ENCODE data around the gene SIGLEC1. TPM values are rescaled to one million over a fixed set of nuclear protein-coding genes. Genes with fewer than 3 reads are reported as not detected.
A peak's percentile ranks its signal among the peaks of the same experiment; 100 is the strongest.

SIGLEC1 gene
- total and polyA plus RNA-seq, 5 donors from 2014 or later: not detected

DNA sequence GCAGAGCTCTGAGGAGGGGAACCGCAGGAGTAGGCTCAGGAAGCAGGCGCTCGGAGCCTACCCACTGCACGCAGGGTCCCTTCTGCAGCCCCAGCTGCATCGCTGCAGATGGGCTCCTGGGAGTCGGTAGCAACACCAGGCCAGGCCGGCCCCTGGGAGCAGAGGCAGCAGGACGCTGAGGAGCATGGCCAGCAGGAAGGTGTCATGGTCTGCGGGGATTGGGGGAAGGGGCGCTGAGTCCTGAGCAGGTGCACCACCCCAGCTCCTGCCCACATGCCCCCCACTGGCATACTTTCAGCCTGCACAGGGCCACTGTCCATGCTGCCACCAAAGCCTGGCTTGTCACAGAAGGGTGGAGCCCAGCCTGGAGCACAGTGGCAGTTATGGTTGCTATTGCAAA, 41.5 kb downstream of the SIGLEC1 start:
- H3K4me3 Mint-ChIP-seq: no peak overlapping the region
- peaks cover 9% of the 10 kb centered on the region for H3K4me1 ChIP-seq (ENCODE audit: control insufficient read depth, insufficient read depth, low read length, poor library complexity, severe bottlenecking)
- H3K9me3 ChIP-seq (ENCODE audit: control insufficient read depth in 2 of 2, low read length in 2 of 2): no peaks in the 10 kb centered on the region
- peaks cover 0 to 2% (median 0%) of the 10 kb centered on the region in 7 donors for H3K9me3 Mint-ChIP-seq
- no peak overlapping the region for H3K27ac ChIP-seq (ENCODE audit: insufficient read depth, low read length, poor library complexity, severe bottlenecking)
- H3K27me3 Mint-ChIP-seq: peaks cover 35% of the 10 kb centered on the region
- no peaks in the 10 kb centered on the region for H3K36me3 ChIP-seq (ENCODE audit: control insufficient read depth, insufficient read depth, low read length)
- peaks cover 0 to 12% (median 5%) of the 10 kb centered on the region in 4 donors for H3K4me1 Mint-ChIP-seq
- no peak overlapping the region for H3K27ac Mint-ChIP-seq
- no peak overlapping the region for H3K4me3 ChIP-seq (ENCODE audit: low read depth, low read length)
- no peak for DNase-seq
- ATAC-seq (ENCODE audit: low read depth in 2 of 2): no peak
- H3K27me3 ChIP-seq (ENCODE audit: control insufficient read depth, insufficient read depth, low read length): no peaks in the 10 kb centered on the region
- no peaks in the 10 kb centered on the region for H3K36me3 Mint-ChIP-seq

- no peaks in the 10 kb centered on the region for H3K36me3 Mint-ChIP-seq
- H3K4me3 ChIP-seq (ENCODE audit: low read depth, low read length): no peak overlapping the region
- H3K4me1 Mint-ChIP-seq: peaks cover 0 to 16% (median 7%) of the 10 kb centered on the region in 4 donors
- no peak overlapping the region for H3K27ac ChIP-seq (ENCODE audit: insufficient read depth, low read length, poor library complexity, severe bottlenecking)
- no peak for DNase-seq
- H3K9me3 ChIP-seq (ENCODE audit: control insufficient read depth in 2 of 2, low read length in 2 of 2): no peaks in the 10 kb centered on the region
- H3K9me3 Mint-ChIP-seq: peaks cover 0 to 2% (median 0%) of the 10 kb centered on the region in 7 donors
- H3K27ac Mint-ChIP-seq: no peak overlapping the region
- peaks cover 11% of the 10 kb centered on the region for H3K4me1 ChIP-seq (ENCODE audit: control insufficient read depth, insufficient read depth, low read length, poor library complexity, severe bottlenecking)
- ATAC-seq (ENCODE audit: low read depth in 2 of 2): no peak
- peak overlapping the region in 2 of 4 donors; percentile 22 to 47 for H3K4me3 Mint-ChIP-seq
- peaks cover 33% of the 10 kb centered on the region for H3K27me3 Mint-ChIP-seq
- no peaks in the 10 kb centered on the region for H3K36me3 ChIP-seq (ENCODE audit: control insufficient read depth, insufficient read depth, low read length)
- no peaks in the 10 kb centered on the region for H3K27me3 ChIP-seq (ENCODE audit: control insufficient read depth, insufficient read depth, low read length)
Measured at GRCh38 chr20:3670511-3670910, 41.9 kb downstream of the SIGLEC1 start.

DNA sequence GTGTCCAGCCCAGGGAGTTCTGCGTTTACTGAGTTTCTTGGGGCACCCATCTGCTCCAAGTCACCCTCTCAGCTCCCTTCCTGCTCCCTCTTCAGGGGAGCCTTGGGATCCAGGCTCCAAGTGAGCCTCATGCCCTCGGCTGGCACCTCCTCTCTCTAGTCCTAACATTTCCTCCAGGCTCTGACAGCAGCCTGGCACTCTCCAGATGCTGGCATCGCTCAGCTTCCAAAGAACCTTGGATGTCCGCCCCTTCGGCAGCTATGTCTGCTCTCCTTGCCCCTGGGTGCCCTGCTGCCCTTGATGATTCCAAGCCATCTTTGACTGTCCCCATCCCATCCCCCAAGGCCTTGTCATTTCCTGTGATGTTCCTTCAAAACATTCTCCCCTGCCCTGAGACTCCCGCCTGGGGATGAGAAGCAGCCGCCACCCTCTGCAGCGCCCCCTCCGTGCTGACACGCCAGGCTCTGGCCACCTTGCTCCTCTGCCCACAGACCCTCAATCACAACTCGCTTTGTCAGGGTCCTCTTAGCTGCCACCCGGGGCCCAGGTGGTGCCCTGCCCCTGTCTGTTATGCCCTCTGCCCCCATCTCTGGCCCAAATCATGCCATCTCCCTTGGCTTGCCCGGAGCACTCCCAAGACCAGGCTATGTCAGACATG, 42.6 kb downstream of the SIGLEC1 start:
- no peak for DNase-seq
- H3K27ac Mint-ChIP-seq: no peak overlapping the region

DNA sequence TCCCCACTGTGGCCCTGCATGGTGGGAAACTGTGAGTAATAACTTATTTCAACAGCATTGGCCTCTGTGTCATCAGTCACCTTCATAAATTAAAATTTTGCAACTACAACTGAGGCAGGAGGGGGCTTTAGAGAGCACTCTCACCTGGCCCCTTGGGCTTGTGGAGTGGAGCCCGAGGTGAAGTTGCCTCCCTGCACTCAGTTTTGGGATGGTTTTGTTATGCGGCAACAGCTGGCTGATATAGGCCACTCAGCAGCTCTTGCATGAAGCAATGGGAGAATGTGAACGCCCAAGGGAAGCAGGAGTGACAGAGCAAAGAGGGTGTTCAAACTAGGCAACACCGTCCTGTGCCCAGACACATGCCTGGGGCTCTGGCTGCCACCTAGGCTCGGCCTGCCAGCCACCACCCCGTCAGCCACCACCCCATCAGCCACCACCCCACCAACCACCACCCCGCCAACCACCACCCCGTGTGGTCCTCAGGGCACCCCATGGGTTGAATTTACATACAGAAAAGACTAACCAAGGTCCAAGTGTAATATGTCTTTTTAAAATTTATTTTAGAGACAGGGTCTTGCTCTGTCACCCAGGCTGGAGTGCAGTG, 44.9 kb downstream of the SIGLEC1 start:
- H3K4me3 ChIP-seq (ENCODE audit: low read depth, low read length): no peak overlapping the region
- peaks cover 0 to 21% (median 11%) of the 10 kb centered on the region in 4 donors for H3K4me1 Mint-ChIP-seq
- ATAC-seq (ENCODE audit: low read depth in 2 of 2): no peak
- no peaks in the 10 kb centered on the region for H3K9me3 ChIP-seq (ENCODE audit: control insufficient read depth in 2 of 2, low read length in 2 of 2)
- H3K36me3 Mint-ChIP-seq: no peaks in the 10 kb centered on the region
- H3K27me3 ChIP-seq (ENCODE audit: control insufficient read depth, insufficient read depth, low read length): peaks cover 2% of the 10 kb centered on the region
- peaks cover 9% of the 10 kb centered on the region for H3K4me1 ChIP-seq (ENCODE audit: control insufficient read depth, insufficient read depth, low read length, poor library complexity, severe bottlenecking)
- DNase-seq: no peak
- no peaks in the 10 kb centered on the region for H3K36me3 ChIP-seq (ENCODE audit: control insufficient read depth, insufficient read depth, low read length)
- peaks cover 31% of the 10 kb centered on the region for H3K27me3 Mint-ChIP-seq
- H3K27ac ChIP-seq (ENCODE audit: insufficient read depth, low read length, poor library complexity, severe bottlenecking): no peak overlapping the region
- H3K9me3 Mint-ChIP-seq: no peaks in the 10 kb centered on the region
- H3K4me3 Mint-ChIP-seq: no peak overlapping the region
- no peak overlapping the region for H3K27ac Mint-ChIP-seq

More for the DNA sequence above, 42.6 kb downstream of the SIGLEC1 start:
- peaks cover 0 to 2% (median 0%) of the 10 kb centered on the region in 7 donors for H3K9me3 Mint-ChIP-seq
- no peak overlapping the region for H3K4me3 ChIP-seq (ENCODE audit: low read depth, low read length)
- H3K27ac ChIP-seq (ENCODE audit: insufficient read depth, low read length, poor library complexity, severe bottlenecking): no peak overlapping the region
- H3K9me3 ChIP-seq (ENCODE audit: control insufficient read depth in 2 of 2, low read length in 2 of 2): no peaks in the 10 kb centered on the region
- ATAC-seq (ENCODE audit: low read depth in 2 of 2): no peak
- peaks cover 29% of the 10 kb centered on the region for H3K27me3 Mint-ChIP-seq
- peaks cover 11% of the 10 kb centered on the region for H3K4me1 ChIP-seq (ENCODE audit: control insufficient read depth, insufficient read depth, low read length, poor library complexity, severe bottlenecking)
- H3K36me3 Mint-ChIP-seq: no peaks in the 10 kb centered on the region
- no peaks in the 10 kb centered on the region for H3K36me3 ChIP-seq (ENCODE audit: control insufficient read depth, insufficient read depth, low read length)
- no peak overlapping the region for H3K4me3 Mint-ChIP-seq
- peaks cover 0 to 20% (median 11%) of the 10 kb centered on the region in 4 donors for H3K4me1 Mint-ChIP-seq
- no peaks in the 10 kb centered on the region for H3K27me3 ChIP-seq (ENCODE audit: control insufficient read depth, insufficient read depth, low read length)

DNA sequence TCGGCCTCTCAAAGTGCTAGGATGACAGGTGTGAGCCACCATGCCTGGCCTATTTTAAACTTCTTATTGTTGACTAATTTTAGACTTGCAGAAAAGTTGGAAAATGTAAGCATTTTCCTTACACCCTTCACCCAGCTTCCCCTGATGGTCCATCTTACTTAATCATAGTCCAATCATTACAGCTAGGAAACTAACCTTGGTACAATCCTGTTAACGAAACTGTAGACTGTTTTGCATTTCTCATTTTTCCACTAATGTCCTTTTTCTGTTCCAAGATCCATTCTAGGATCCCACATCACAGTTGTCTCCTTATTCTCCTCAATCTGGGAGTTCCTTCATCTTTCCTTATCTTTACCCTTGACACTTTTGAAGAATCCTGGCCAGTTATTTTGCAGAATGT, 48.5 kb downstream of the SIGLEC1 start:
- no peak for DNase-seq
- H3K9me3 ChIP-seq (ENCODE audit: control insufficient read depth in 2 of 2, low read length in 2 of 2): no peaks in the 10 kb centered on the region
- no peak overlapping the region for H3K4me3 ChIP-seq (ENCODE audit: low read depth, low read length)
- no peak overlapping the region for H3K4me3 Mint-ChIP-seq
- H3K4me1 Mint-ChIP-seq: peaks cover 0 to 31% (median 17%) of the 10 kb centered on the region in 4 donors
- ATAC-seq (ENCODE audit: low read depth in 2 of 2): no peak
- H3K4me1 ChIP-seq (ENCODE audit: control insufficient read depth, insufficient read depth, low read length, poor library complexity, severe bottlenecking): peaks cover 12% of the 10 kb centered on the region
- no peak overlapping the region for H3K27ac ChIP-seq (ENCODE audit: insufficient read depth, low read length, poor library complexity, severe bottlenecking)
- peaks cover 0 to 1% (median 0%) of the 10 kb centered on the region in 7 donors for H3K9me3 Mint-ChIP-seq
- H3K36me3 Mint-ChIP-seq: no peaks in the 10 kb centered on the region
- peaks cover 27% of the 10 kb centered on the region for H3K27me3 Mint-ChIP-seq
- H3K36me3 ChIP-seq (ENCODE audit: control insufficient read depth, insufficient read depth, low read length): no peaks in the 10 kb centered on the region
- peaks cover 3% of the 10 kb centered on the region for H3K27me3 ChIP-seq (ENCODE audit: control insufficient read depth, insufficient read depth, low read length)
- no peak overlapping the region for H3K27ac Mint-ChIP-seq

DNA sequence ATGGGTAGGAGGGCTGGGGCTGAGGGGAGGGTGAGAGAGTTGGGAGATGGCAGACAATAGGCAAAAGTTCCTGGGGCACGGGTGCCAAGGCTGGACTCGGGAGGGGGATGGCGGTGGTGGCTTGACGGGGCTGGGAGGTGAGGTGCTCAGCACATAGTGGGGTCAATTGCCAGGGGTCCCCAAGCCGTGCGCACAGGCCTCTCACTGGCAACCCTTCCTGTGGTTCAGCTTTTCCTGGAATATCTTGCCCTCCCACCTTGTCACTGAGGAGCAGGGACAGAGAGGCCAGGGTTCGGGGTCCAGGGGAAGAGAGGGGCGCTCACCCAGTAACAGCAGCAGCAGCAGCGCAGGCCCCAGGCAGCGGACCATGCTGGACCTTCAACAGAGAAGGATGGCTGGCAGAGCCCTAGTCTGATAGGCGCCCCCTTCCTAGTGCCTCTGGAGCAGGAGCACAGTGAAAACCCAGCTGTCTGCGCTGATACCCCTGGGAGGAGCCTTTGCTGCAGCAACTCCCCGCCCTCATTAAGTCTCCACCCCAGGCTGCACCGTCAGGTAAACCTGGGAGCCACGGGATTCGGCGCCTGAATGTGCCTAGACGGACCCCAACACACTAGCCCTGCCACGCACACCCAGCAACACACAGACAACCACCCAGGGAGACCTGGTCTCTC, 49.2 kb downstream of the SIGLEC1 start, which contains the start of gene GFRA4:
TSS of gene GFRA4 (minus strand) at position 369 of the 671 bp plus-strand sequence. CDS start at position 369, 0 bp downstream.
- Histone ChIP-seq H3K4me3 (ENCODE audit: low read depth, low read length) (no peak within 1 kb of the TSS), H3K4me1 (ENCODE audit: control insufficient read depth, insufficient read depth, low read length, poor library complexity, severe bottlenecking) (peaks cover 12% of the 10 kb centered on the region), H3K27me3 (ENCODE audit: control insufficient read depth, insufficient read depth, low read length) (peaks cover 3% of the 10 kb centered on the region), H3K36me3 (ENCODE audit: control insufficient read depth, insufficient read depth, low read length) (no peaks in the 10 kb centered on the region), H3K9me3 (ENCODE audit: control insufficient read depth in 2 of 2, low read length in 2 of 2) (no peaks in the 10 kb centered on the region), H3K27ac (ENCODE audit: insufficient read depth, low read length, poor library complexity, severe bottlenecking) (no peak within 1 kb of the TSS)
- Mint-ChIP-seq H3K9me3 (peaks cover 0 to 1% (median 0%) of the 10 kb centered on the region in 7 donors), H3K36me3 (no peaks in the 10 kb centered on the region), H3K4me3 (no peak within 1 kb of the TSS), H3K27me3 (peaks cover 25% of the 10 kb centered on the region), H3K4me1 (peaks cover 0 to 35% (median 18%) of the 10 kb centered on the region in 4 donors), H3K27ac (no peak within 1 kb of the TSS)
- no peak for DNase-seq
- ATAC-seq (ENCODE audit: low read depth in 2 of 2): no peak
